HL-60 (cell line): ENCODE data around the gene PALLD.

ENCODE experiments used
- DNase-seq, 2 experiments: peaks; one replicate each; pipeline ENCODE4 v3.0.0-alpha.2; 2010 to 2020; ENCODE audit warnings: low read depth in 1 of 2, low spot score in 1 of 2
- H3K27ac ChIP-seq: fragments of 250-450 bp; sonication (Bioruptor Pico); replicated peaks from 2 replicates; pipeline ENCODE4 v1.5.1; 2020; ENCODE audit warnings: mild to moderate bottlenecking, moderate library complexity
- H3K27me3 ChIP-seq: fragments of 250-450 bp; sonication (Bioruptor Pico); 2 replicates; pipeline ENCODE4 v1.5.1; 2021; ENCODE audit warnings: mild to moderate bottlenecking, moderate library complexity; ENCODE audit not compliant: insufficient read depth, poor library complexity, severe bottlenecking
- H3K4me3 ChIP-seq: replicated peaks from 2 replicates; pipeline ENCODE4 v1.5.1; 2011; ENCODE audit warnings: mild to moderate bottlenecking, control low read depth, low read length; ENCODE audit not compliant: insufficient read depth
- GABPA ChIP-seq: IDR thresholded peaks from 2 replicates; pipeline ENCODE4 v1.6.1; 2012; ENCODE audit warnings: low read depth
- POLR2AphosphoS5 ChIP-seq: IDR thresholded peaks from 2 replicates; pipeline ENCODE4 v1.6.1; 2012; ENCODE audit warnings: low read depth
- SPI1 ChIP-seq: IDR thresholded peaks from 2 replicates; pipeline ENCODE4 v1.6.1; 2012; ENCODE audit warnings: low read depth, mild to moderate bottlenecking, borderline replicate concordance
- TF ChIP-seq, protein P1 (sequence below): IDR thresholded peaks from 2 replicates; pipeline ENCODE4 v1.6.1; 2012; ENCODE audit warnings: low read depth; ENCODE audit not compliant: insufficient replicate concordance
- TF ChIP-seq, protein P2 (sequence below): IDR thresholded peaks from one replicate; pipeline ENCODE4 v1.5.1; 2011; ENCODE audit warnings: low read length, control low read depth, inconsistent platforms; ENCODE audit not compliant: insufficient read depth

The PALLD gene

DNA sequence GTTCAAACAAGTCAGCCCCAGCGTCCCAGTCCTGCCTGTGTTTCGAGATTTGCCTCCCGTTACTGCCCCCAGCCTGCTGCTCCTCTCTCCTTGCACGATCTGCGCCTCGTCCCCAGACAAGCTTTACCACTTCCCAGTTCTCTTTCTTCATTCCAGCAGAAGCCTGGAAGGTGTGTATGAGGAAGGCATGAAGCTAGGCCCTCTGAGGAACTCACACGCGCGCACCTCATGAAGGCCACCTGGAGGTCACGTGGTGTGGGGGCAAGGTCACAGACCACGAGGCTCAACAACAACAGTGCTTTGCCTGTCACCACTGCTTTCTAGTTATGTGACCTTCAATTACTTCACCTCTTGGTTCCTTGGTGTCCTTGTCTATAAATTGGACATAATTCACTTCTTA lies 181.0 kb downstream of the PALLD start:
- no peak for DNase-seq
- Histone ChIP-seq H3K4me3 (no peak overlapping the region), H3K27ac (no peak overlapping the region), H3K27me3 (no peaks in the 10 kb centered on the region)
- TF ChIP-seq, protein P1, sequence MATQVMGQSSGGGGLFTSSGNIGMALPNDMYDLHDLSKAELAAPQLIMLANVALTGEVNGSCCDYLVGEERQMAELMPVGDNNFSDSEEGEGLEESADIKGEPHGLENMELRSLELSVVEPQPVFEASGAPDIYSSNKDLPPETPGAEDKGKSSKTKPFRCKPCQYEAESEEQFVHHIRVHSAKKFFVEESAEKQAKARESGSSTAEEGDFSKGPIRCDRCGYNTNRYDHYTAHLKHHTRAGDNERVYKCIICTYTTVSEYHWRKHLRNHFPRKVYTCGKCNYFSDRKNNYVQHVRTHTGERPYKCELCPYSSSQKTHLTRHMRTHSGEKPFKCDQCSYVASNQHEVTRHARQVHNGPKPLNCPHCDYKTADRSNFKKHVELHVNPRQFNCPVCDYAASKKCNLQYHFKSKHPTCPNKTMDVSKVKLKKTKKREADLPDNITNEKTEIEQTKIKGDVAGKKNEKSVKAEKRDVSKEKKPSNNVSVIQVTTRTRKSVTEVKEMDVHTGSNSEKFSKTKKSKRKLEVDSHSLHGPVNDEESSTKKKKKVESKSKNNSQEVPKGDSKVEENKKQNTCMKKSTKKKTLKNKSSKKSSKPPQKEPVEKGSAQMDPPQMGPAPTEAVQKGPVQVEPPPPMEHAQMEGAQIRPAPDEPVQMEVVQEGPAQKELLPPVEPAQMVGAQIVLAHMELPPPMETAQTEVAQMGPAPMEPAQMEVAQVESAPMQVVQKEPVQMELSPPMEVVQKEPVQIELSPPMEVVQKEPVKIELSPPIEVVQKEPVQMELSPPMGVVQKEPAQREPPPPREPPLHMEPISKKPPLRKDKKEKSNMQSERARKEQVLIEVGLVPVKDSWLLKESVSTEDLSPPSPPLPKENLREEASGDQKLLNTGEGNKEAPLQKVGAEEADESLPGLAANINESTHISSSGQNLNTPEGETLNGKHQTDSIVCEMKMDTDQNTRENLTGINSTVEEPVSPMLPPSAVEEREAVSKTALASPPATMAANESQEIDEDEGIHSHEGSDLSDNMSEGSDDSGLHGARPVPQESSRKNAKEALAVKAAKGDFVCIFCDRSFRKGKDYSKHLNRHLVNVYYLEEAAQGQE: no peak
- TF ChIP-seq POLR2AphosphoS5 (no peak), GABPA (no peak), SPI1 (no peak)
- TF ChIP-seq, protein P2, sequence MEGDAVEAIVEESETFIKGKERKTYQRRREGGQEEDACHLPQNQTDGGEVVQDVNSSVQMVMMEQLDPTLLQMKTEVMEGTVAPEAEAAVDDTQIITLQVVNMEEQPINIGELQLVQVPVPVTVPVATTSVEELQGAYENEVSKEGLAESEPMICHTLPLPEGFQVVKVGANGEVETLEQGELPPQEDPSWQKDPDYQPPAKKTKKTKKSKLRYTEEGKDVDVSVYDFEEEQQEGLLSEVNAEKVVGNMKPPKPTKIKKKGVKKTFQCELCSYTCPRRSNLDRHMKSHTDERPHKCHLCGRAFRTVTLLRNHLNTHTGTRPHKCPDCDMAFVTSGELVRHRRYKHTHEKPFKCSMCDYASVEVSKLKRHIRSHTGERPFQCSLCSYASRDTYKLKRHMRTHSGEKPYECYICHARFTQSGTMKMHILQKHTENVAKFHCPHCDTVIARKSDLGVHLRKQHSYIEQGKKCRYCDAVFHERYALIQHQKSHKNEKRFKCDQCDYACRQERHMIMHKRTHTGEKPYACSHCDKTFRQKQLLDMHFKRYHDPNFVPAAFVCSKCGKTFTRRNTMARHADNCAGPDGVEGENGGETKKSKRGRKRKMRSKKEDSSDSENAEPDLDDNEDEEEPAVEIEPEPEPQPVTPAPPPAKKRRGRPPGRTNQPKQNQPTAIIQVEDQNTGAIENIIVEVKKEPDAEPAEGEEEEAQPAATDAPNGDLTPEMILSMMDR: no peak

DNA sequence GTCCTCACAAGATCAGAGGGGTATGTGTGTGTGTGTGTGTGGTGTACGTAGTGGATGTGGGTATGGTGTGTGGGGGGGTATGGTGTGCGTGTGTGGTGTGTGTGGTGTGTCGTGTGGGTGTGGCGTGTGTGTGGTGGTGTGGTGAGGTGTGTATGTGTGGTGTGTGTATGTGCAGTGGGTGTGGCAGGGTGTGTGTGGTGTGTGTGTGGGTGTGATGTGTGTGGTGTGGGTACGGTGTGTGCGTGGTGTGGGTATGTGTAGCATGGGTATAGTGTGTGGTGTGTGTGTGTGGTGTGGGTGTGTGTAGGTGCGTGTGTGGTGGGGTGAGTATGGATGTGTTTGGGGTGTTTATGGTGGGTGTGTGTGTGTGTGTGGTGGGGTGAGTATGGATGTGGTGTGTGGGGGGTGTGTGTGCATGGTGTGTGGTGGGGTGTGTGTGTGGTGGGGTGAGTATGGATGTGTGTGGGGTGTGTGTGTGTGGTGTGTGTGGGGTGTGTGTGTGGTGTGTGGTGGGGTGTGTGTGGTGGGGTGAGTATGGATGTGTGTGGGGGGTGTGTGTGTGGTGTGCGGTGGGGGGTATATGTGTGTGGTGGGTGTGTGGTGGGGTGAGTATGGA lies 182.0 kb downstream of the PALLD start:
- DNase-seq: no peak
- Histone ChIP-seq H3K27ac (no peak overlapping the region), H3K27me3 (no peaks in the 10 kb centered on the region), H3K4me3 (no peak overlapping the region)
- TF ChIP-seq SPI1 (no peak), POLR2AphosphoS5 (no peak), GABPA (no peak)
- TF ChIP-seq, protein P2: no peak
- TF ChIP-seq, protein P1: no peak

DNA sequence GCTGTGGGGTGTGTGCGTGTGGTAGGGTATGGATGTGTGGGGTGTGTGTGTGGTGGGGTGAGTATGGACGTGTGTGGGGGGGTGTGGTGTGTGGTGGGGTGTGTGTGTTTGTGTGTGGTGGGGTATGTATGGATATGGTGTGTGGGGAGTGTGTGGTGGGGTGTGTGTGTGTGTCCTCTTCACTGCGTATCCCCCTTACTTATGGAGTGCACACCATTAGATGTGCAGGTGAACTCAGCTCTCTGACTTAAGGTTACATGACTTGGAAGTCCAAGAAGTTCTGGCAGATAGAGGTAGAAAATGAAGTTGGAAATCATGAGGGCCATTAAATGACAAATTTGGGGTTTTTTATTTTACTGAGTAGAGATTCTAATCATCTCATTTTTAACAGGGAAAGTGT lies 182.5 kb downstream of the PALLD start:
- DNase-seq: no peak
- Histone ChIP-seq H3K27ac (no peak overlapping the region), H3K4me3 (no peak overlapping the region), H3K27me3 (no peaks in the 10 kb centered on the region)
- TF ChIP-seq, protein P1: no peak
